ENCODE data around the gene TMED9. TPM values are rescaled to one million over a fixed set of nuclear protein-coding genes. Genes with fewer than 3 reads are reported as not detected.

TMED9 gene
- total RNA-seq, 2 experiments from 2014 or later, result 67.6 to 134 TPM

- H3K79me2 ChIP-seq (ENCODE audit: insufficient read depth, low read depth, low read length), result 0 out of 2 replicates have a peak, but pooled peaks cover 6% of the 10 kb centered on the region
- H3K4me1 ChIP-seq (ENCODE audit: insufficient read depth, low read length, poor library complexity, severe bottlenecking), result peaks cover 15% of the 10 kb centered on the region
- peak overlapping the region; percentile 47 for H3K27ac ChIP-seq (ENCODE audit: low read depth, low read length, poor library complexity, severe bottlenecking)
- BruUV-seq (replicated peaks), result TSS peak; percentile 74
- H3K9me2 ChIP-seq (ENCODE audit: insufficient read depth, low read length), result no peaks in the 10 kb centered on the region
- peak overlapping the region; percentile 74 for H3K4me3 ChIP-seq (ENCODE audit: low read depth, low read length, poor library complexity, severe bottlenecking)
- peak overlapping the region; percentile 93 for H3K4me2 ChIP-seq (ENCODE audit: low read length)
- H4K20me1 ChIP-seq (ENCODE audit: insufficient read depth, low read length), result no peaks in the 10 kb centered on the region
- TF ChIP-seq EZH2phosphoT487 (IDR thresholded peaks at IDR 0.05; ENCODE audit: borderline replicate concordance, low read depth, low read length) (no peak), CTCF (conservative IDR thresholded peaks at IDR 0.05; ENCODE audit: low read length) (no peak)
- no peak for DNase-seq (ENCODE audit: low spot score)
- POLR2A ChIA-PET, result interaction anchor here (0.6 to 0.9 kb wide), 2 partner anchors 9 to 58 kb away, joined by 3 to 4 read pairs; partner anchors contain the start of gene TMED9
- intact Hi-C loops (cut with micrococcal nuclease; ENCODE audit: unreplicated experiment), result loop anchor here (2.0 to 10.0 kb wide), 2 partner anchors 46 to 564 kb away; partner anchors contain the start of gene FAM193B
- CTCF ChIA-PET (ENCODE audit: unreplicated experiment), result no interaction called here
- peaks cover 10% of the 10 kb centered on the region for H3K36me3 ChIP-seq (ENCODE audit: insufficient read depth, low read length)
- no peak overlapping the region for H2AFZ ChIP-seq (ENCODE audit: low read length)
- H3K9me3 ChIP-seq (ENCODE audit: low read length), result no peaks in the 10 kb centered on the region
Measured at GRCh38 chr5:177601126-177601525, 9.1 kb downstream of the TMED9 start.

GRCh38 chr5:177601577-177602457, 9.8 kb downstream of the TMED9 start:
- Histone ChIP-seq H3K4me1 (ENCODE audit: insufficient read depth, low read length, poor library complexity, severe bottlenecking) (peaks cover 15% of the 10 kb centered on the region), H3K9me2 (ENCODE audit: insufficient read depth, low read length) (no peaks in the 10 kb centered on the region), H3K9me3 (ENCODE audit: low read length) (no peaks in the 10 kb centered on the region), H3K4me2 (ENCODE audit: low read length) (peak overlapping the region; percentile 93), H3K36me3 (ENCODE audit: insufficient read depth, low read length) (peaks cover 3% of the 10 kb centered on the region), H2AFZ (ENCODE audit: low read length) (no peak overlapping the region), H4K20me1 (ENCODE audit: insufficient read depth, low read length) (no peaks in the 10 kb centered on the region), H3K4me3 (ENCODE audit: low read depth, low read length, poor library complexity, severe bottlenecking) (peak overlapping the region; percentile 74), H3K79me2 (ENCODE audit: insufficient read depth, low read depth, low read length) (0 out of 2 replicates have a peak, but pooled peaks cover 6% of the 10 kb centered on the region), H3K27ac (ENCODE audit: low read depth, low read length, poor library complexity, severe bottlenecking) (no peak overlapping the region)
- ChIA-PET POLR2A (interaction anchor here (0.6 kb wide), 1 partner anchor 57 kb away, joined by 3 read pairs; no protein-coding TSS in a partner anchor), CTCF (ENCODE audit: unreplicated experiment) (no interaction called here)
- DNase-seq (ENCODE audit: low spot score), result peak; percentile 27
- peak; percentile 49 for TF ChIP-seq CTCF (conservative IDR thresholded peaks at IDR 0.05; ENCODE audit: low read length)
- no peak for TF ChIP-seq EZH2phosphoT487 (IDR thresholded peaks at IDR 0.05; ENCODE audit: borderline replicate concordance, low read depth, low read length)
- intact Hi-C loops (cut with micrococcal nuclease; ENCODE audit: unreplicated experiment), result loop anchor here (2.0 to 10.0 kb wide), 2 partner anchors 47 to 563 kb away; partner anchors contain the start of gene FAM193B
- no TSS peak for BruUV-seq (replicated peaks)
